ENCODE results near the gene SDHAF1.

Gene SDHAF1

GRCh38 chr19:35959040-35959967, 35.7 kb upstream of the SDHAF1 start:
- no peak overlapping the region for H3K4me3 ChIP-seq (replicated peaks; ENCODE audit: low read depth, low read length)
- TF ChIP-seq CTCF (IDR thresholded peaks at IDR 0.05; ENCODE audit: low read length, missing control alignments), result no peak
- DNase-seq (ENCODE audit: low read depth), result no peak

DNA sequence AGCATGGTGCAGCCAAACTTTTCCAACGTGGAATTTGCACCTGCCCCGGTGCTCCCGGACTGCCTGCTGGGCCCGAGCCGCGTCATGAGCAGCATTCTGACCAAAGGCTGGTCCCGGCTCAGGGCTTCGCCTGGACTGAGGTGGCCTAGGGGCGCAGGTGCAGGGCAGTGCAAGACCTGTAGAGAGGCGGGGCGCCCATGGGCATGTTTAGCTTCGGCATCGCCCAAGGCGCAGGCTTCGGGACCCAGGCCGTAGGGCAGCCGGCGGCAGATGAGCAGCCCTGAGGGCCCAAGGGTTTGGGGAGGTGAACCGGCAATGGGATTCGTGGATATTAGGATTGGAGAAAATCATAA, 35.0 kb upstream of the SDHAF1 start:
- no peak for DNase-seq (ENCODE audit: low read depth)
- H3K4me3 ChIP-seq (replicated peaks; ENCODE audit: low read depth, low read length), result no peak overlapping the region
- TF ChIP-seq CTCF (IDR thresholded peaks at IDR 0.05; ENCODE audit: low read length, missing control alignments), result no peak

- TF ChIP-seq CTCF (IDR thresholded peaks at IDR 0.05; ENCODE audit: low read length, missing control alignments), result no peak
- no peak for DNase-seq (ENCODE audit: low read depth)
- no peak overlapping the region for H3K4me3 ChIP-seq (replicated peaks; ENCODE audit: low read depth, low read length)
Measured at GRCh38 chr19:35960432-35960972, 34.5 kb upstream of the SDHAF1 start.

DNA sequence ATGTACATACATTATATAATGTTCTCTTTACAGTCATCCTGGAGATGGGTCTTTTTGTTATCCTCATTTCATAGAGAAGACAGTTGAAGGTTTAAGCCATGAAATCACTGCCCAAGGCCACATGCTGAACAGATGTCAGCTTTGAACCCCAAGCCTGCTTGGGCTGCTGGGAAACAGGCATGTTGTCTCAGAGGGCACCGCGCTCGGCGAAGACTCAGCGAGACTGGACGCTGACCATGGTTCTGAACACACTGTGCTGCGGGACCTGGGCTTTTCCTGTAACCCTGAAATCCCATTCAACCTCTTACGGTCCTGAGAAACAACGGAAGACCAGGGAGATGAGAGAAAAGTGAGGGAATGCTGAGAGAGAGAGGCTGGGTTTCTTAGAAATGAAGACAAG, 31.5 kb upstream of the SDHAF1 start:
- no peak for TF ChIP-seq CTCF (IDR thresholded peaks at IDR 0.05; ENCODE audit: low read length, missing control alignments)
- peak; percentile 74 for DNase-seq (ENCODE audit: low read depth)
- H3K4me3 ChIP-seq (replicated peaks; ENCODE audit: low read depth, low read length), result no peak overlapping the region

- no peak for DNase-seq (ENCODE audit: low read depth)
- TF ChIP-seq CTCF (IDR thresholded peaks at IDR 0.05; ENCODE audit: low read length, missing control alignments), result no peak
- no peak overlapping the region for H3K4me3 ChIP-seq (replicated peaks; ENCODE audit: low read depth, low read length)
Measured at GRCh38 chr19:35966771-35967170, 28.2 kb upstream of the SDHAF1 start.

- no peak overlapping the region for H3K4me3 ChIP-seq (replicated peaks; ENCODE audit: low read depth, low read length)
- TF ChIP-seq CTCF (IDR thresholded peaks at IDR 0.05; ENCODE audit: low read length, missing control alignments), result no peak
Measured at GRCh38 chr19:35973487-35973886, 21.5 kb upstream of the SDHAF1 start.

More at GRCh38 chr19:35973487-35973886, 21.5 kb upstream of the SDHAF1 start:
- DNase-seq (ENCODE audit: low read depth), result no peak
